ENCODE results near the gene C22orf39.

Gene C22orf39

DNA sequence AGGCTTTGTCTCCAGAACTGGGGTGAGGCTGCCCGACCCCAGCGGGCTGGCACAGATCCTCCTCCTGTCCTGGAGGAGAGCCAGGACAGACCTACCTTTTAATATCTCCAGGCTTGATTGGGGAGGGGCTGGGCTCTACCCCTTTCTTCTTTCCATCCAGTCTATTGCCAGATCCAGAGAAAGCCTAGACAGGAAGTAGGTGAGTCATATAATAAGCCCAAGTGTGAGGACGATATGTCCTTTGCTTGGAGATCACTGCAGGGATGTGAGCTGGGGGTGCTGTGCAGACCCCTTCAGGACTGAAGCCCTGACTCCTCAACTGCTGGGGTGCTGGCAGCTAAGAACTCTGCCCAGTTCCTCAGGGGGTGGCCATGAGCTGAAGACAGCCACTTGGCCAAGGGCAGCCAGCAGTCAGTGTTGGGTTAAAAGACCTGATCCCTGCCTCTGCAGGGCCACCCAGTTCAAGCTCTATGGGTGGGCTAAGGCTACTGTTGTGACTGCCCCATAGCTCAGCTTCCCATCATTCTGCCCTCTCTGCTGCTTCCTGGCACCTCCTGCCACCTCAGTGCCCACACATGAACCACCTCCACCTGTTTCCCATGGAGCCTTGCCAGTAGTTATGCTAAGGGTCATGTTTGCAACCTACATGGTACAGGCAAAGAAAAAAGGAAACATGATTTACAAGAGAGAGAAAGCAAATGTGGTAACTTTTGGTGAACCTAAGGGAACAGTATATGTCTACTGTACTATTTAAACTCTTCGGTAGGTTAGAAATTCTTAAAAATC is 8.3 kb upstream of the C22orf39 start:
- Histone ChIP-seq H3K27ac (no peak overlapping the region), H3K36me3 (peaks cover 62% of the 10 kb centered on the region)
- DNase-seq: no peak

DNA sequence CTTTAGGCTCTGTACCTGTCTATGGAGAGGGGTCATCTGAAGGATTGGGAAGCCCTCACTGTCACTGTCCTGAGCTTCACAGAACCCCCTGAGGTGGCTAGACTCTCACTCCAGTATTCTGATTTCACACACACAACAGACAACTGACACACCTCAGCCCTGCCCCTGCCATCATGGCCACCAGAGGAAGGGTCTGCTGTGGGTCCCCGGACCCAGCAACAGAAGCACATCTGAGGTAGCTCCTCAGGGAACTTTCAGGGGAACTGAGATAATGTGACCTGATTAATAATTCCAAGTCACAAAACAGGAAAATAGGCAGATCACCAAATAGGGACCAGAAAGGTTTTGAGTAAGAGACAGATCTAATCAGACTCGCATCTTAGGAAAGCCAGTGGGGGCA is 7.5 kb upstream of the C22orf39 start:
- Histone ChIP-seq H3K4me3 (ENCODE audit: low read depth, low read length) (no peak overlapping the region), H3K27me3 (ENCODE audit: insufficient read depth, low read depth, severe bottlenecking) (no peaks in the 10 kb centered on the region), H3K27ac (no peak overlapping the region), H3K9me3 (ENCODE audit: severe bottlenecking) (no peaks in the 10 kb centered on the region), H3K36me3 (peaks cover 68% of the 10 kb centered on the region)
- TF ChIP-seq, protein P1, sequence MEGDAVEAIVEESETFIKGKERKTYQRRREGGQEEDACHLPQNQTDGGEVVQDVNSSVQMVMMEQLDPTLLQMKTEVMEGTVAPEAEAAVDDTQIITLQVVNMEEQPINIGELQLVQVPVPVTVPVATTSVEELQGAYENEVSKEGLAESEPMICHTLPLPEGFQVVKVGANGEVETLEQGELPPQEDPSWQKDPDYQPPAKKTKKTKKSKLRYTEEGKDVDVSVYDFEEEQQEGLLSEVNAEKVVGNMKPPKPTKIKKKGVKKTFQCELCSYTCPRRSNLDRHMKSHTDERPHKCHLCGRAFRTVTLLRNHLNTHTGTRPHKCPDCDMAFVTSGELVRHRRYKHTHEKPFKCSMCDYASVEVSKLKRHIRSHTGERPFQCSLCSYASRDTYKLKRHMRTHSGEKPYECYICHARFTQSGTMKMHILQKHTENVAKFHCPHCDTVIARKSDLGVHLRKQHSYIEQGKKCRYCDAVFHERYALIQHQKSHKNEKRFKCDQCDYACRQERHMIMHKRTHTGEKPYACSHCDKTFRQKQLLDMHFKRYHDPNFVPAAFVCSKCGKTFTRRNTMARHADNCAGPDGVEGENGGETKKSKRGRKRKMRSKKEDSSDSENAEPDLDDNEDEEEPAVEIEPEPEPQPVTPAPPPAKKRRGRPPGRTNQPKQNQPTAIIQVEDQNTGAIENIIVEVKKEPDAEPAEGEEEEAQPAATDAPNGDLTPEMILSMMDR (IDR thresholded peaks at IDR 0.05; ENCODE audit: low read depth, low read length): no peak
- no peak for DNase-seq

More for the DNA sequence above, 8.3 kb upstream of the C22orf39 start:
- no peaks in the 10 kb centered on the region for H3K9me3 ChIP-seq (ENCODE audit: severe bottlenecking)
- no peak overlapping the region for H3K4me3 ChIP-seq (ENCODE audit: low read depth, low read length)
- H3K27me3 ChIP-seq (ENCODE audit: insufficient read depth, low read depth, severe bottlenecking): no peaks in the 10 kb centered on the region
- TF ChIP-seq, protein P1 (IDR thresholded peaks at IDR 0.05; ENCODE audit: low read depth, low read length): no peak

DNA sequence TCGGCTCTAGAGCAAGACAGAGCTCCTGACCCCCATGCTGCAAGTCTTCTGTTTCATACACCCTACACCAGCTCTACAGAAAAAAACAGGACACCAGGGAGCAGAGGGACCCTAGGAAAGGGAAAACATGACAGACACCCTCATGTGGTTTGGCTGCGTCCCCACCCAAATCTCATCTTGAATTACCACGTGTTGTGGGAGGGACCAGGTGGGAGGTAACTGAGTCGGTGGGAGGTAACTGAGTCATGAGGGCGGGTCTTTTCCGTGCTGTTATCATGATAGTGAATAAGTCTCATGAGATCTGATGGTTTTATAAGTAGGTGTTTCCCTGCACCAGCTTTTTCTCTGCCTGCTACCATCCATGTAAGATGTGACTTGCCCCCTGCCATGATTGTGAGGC is 6.6 kb upstream of the C22orf39 start:
- H3K36me3 ChIP-seq: peaks cover 73% of the 10 kb centered on the region

DNA sequence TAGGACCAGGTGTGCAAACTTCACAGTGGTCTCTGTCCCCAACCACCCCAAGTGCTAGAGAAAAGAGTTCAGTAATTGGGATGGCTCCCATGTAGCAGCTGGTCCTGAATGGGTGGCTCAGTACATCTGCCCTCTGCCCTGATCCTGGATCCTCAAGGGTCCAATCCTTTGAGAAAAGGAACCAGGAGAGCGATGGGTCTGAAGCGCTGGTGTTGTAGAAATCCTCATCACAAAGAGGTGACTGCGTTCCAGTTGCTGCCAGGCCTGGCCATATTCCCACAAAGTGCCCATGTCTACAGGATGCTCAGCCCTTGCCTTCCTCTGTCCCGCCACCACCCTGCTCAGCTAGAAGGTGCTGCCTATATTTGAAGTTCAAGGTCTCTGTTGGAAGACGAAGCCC is 6.2 kb upstream of the C22orf39 start:
- H3K27ac ChIP-seq: no peak overlapping the region
- no peaks in the 10 kb centered on the region for H3K9me3 ChIP-seq (ENCODE audit: severe bottlenecking)
- no peaks in the 10 kb centered on the region for H3K27me3 ChIP-seq (ENCODE audit: insufficient read depth, low read depth, severe bottlenecking)
- no peak for DNase-seq
- TF ChIP-seq, protein P1 (IDR thresholded peaks at IDR 0.05; ENCODE audit: low read depth, low read length): no peak
- H3K36me3 ChIP-seq: peaks cover 76% of the 10 kb centered on the region
- no peak overlapping the region for H3K4me3 ChIP-seq (ENCODE audit: low read depth, low read length)

More for the DNA sequence above, 6.6 kb upstream of the C22orf39 start:
- no peak overlapping the region for H3K27ac ChIP-seq
- no peak overlapping the region for H3K4me3 ChIP-seq (ENCODE audit: low read depth, low read length)
- no peak for DNase-seq
- H3K9me3 ChIP-seq (ENCODE audit: severe bottlenecking): no peaks in the 10 kb centered on the region
- no peaks in the 10 kb centered on the region for H3K27me3 ChIP-seq (ENCODE audit: insufficient read depth, low read depth, severe bottlenecking)
- TF ChIP-seq, protein P1 (IDR thresholded peaks at IDR 0.05; ENCODE audit: low read depth, low read length): no peak

DNA sequence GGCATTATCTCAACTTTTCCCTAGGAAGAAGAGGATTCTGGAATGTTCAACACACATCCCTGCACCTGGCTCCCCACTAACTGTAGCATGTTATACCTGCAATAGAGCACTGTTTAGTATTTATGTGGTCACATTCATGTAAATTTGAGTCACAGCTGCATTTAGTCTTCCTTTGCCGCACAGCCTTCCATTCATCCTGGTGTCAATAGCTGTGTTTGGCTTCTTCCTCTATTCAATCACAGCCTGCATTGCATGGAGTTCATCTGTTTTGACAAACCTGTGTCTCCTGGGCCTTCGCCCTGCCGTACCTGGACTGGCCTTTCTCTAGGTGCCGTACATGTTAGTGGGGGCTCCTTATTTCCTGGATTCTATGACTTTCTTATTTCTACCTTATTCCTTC is 4.1 kb upstream of the C22orf39 start:
- TF ChIP-seq, protein P1 (IDR thresholded peaks at IDR 0.05; ENCODE audit: low read depth, low read length): no peak
- no peak overlapping the region for H3K4me3 ChIP-seq (ENCODE audit: low read depth, low read length)
- H3K9me3 ChIP-seq (ENCODE audit: severe bottlenecking): no peaks in the 10 kb centered on the region
- no peak overlapping the region for H3K27ac ChIP-seq
- H3K36me3 ChIP-seq: peaks cover 71% of the 10 kb centered on the region
- H3K27me3 ChIP-seq (ENCODE audit: insufficient read depth, low read depth, severe bottlenecking): no peaks in the 10 kb centered on the region
- DNase-seq: no peak
